NB4 (cell line): ENCODE measurements around the gene ARID1B.

Experiments used
- POLR2A ChIP-seq: IDR thresholded peaks from 2 replicates; pipeline ENCODE4 v1.6.1; 2011; ENCODE audit warnings: mild to moderate bottlenecking; ENCODE audit not compliant: insufficient read length; ENCODE audit errors: extremely low read depth
- TF ChIP-seq, protein P1 (sequence below): IDR thresholded peaks from one replicate; pipeline ENCODE4 v1.5.1; 2012; ENCODE audit warnings: low read depth, low read length

DNA sequence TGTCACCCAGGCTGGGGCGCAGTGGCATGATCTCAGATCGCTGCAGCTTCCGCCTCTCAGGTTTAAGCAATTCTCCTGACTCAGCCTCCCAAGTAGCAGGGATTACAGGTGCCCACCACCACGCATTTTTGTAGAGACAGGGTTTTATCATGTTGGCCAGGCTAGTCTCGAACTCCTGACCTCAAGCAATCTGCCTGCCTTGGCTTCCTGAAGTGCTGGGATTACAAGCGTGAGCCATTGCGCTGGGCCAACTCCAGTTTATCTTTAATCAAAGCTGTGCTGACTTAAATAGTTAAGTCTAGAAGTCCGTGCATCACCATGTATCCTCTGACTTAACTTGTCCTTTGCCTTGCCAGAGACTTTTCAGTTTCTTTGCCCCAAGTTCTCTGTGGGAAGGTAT lies 321.8 kb downstream of the ARID1B start:
- TF ChIP-seq, protein P1, sequence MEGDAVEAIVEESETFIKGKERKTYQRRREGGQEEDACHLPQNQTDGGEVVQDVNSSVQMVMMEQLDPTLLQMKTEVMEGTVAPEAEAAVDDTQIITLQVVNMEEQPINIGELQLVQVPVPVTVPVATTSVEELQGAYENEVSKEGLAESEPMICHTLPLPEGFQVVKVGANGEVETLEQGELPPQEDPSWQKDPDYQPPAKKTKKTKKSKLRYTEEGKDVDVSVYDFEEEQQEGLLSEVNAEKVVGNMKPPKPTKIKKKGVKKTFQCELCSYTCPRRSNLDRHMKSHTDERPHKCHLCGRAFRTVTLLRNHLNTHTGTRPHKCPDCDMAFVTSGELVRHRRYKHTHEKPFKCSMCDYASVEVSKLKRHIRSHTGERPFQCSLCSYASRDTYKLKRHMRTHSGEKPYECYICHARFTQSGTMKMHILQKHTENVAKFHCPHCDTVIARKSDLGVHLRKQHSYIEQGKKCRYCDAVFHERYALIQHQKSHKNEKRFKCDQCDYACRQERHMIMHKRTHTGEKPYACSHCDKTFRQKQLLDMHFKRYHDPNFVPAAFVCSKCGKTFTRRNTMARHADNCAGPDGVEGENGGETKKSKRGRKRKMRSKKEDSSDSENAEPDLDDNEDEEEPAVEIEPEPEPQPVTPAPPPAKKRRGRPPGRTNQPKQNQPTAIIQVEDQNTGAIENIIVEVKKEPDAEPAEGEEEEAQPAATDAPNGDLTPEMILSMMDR, result no peak
- no peak for TF ChIP-seq POLR2A
